DMS153 (cell line): ENCODE measurements around the gene THY1.
"Not testable (repeated sequence)": the region's sequence is repeated elsewhere in the genome, so short reads cannot be mapped to it uniquely, and the experiment has no call there.

Source experiments
- DNase-seq: peaks from one replicate; lab custom pipeline; 2025; lab: John Stamatoyannopoulos, UW

Gene THY1

GRCh38 chr11:119422809-119423508 lies at the start of gene THY1:
TSS of gene THY1 (minus strand) at chr11:119423172. CDS start at chr11:119420905, 2,267 bp downstream.
- DNase-seq = no peak

GRCh38 chr11:119472186-119472855 lies 49.3 kb upstream of the THY1 start:
- no peak for DNase-seq

- no peak for DNase-seq
These were observed 48.4 kb upstream of the THY1 start for GRCh38 chr11:119471329-119471728.

GRCh38 chr11:119470317-119471291 lies 47.6 kb upstream of the THY1 start:
- DNase-seq = no peak

- no peak for DNase-seq
These were observed 46.5 kb upstream of the THY1 start for GRCh38 chr11:119469506-119469905.

- DNase-seq = no peak
These were observed 45.5 kb upstream of the THY1 start for GRCh38 chr11:119468511-119468910.

- DNase-seq = no peak
These were observed 38.4 kb upstream of the THY1 start for GRCh38 chr11:119461229-119461963.

- DNase-seq = no peak
These were observed 37.6 kb upstream of the THY1 start for GRCh38 chr11:119460582-119460981.

- no peak for DNase-seq
These were observed 37.1 kb upstream of the THY1 start for GRCh38 chr11:119460097-119460496.

- DNase-seq = no peak
These were observed 36.5 kb upstream of the THY1 start for GRCh38 chr11:119459293-119459976.

GRCh38 chr11:119455708-119456107 lies 32.7 kb upstream of the THY1 start:
- DNase-seq = not testable (repeated sequence)

GRCh38 chr11:119455241-119455640 lies 32.3 kb upstream of the THY1 start:
- not testable (repeated sequence) for DNase-seq

GRCh38 chr11:119453881-119454280 lies 30.9 kb upstream of the THY1 start:
- no peak for DNase-seq

- DNase-seq = no peak
These were observed 27.8 kb upstream of the THY1 start for GRCh38 chr11:119450590-119451326.

GRCh38 chr11:119449498-119449897 lies 26.5 kb upstream of the THY1 start:
- no peak for DNase-seq

- no peak for DNase-seq
These were observed 25.4 kb upstream of the THY1 start for GRCh38 chr11:119448380-119448779.

- DNase-seq = no peak
These were observed 24.8 kb upstream of the THY1 start for GRCh38 chr11:119447664-119448242.

GRCh38 chr11:119446871-119447663 lies 24.1 kb upstream of the THY1 start:
- DNase-seq = no peak

GRCh38 chr11:119446434-119446833 lies 23.5 kb upstream of the THY1 start:
- DNase-seq = no peak
